PC-9 (cell line): ENCODE measurements around the gene ATXN1. TPM values are rescaled to one million over a fixed set of nuclear protein-coding genes. Genes with fewer than 3 reads are reported as not detected.

ENCODE experiments used
- BruUV-seq: library from RNA; stranded (reverse); fragments of 400-500 nt; replicated peaks from 2 replicates; lab custom pipeline; 2021; lab: Mats Ljungman, UMichigan
- CTCF ChIA-PET: fragments of 300-600 bp; sonication (Branson Sonifier 250); formaldehyde crosslinking; loops from one replicate; lab custom pipeline; 2022; ENCODE audit warnings: antibody characterized with exemption; lab: Charles Lee
- POLR2A ChIA-PET: fragments of 300-600 bp; sonication (Branson Sonifier 250); formaldehyde crosslinking; loops from one replicate; lab custom pipeline; 2022; ENCODE audit warnings: antibody characterized with exemption; ENCODE audit not compliant: unreplicated experiment; lab: Charles Lee
- DNase-seq, 2 experiments: peaks; one replicate each; pipeline versions ENCODE4 v3.0.0 to v3.0.0-alpha.2; 2015 to 2022; ENCODE audit warnings: mixed read lengths in 1 of 2
- H2AFZ ChIP-seq: fragments of 200-600 bp; sonication (generic); 2 replicates; pipeline ENCODE4 v1.8.1; 2017; ENCODE audit warnings: antibody characterized with exemption
- H3F3A ChIP-seq: fragments of 200-600 bp; sonication (generic); 2 replicates; pipeline ENCODE4 v1.8.1; 2017; ENCODE audit warnings: antibody characterized with exemption, mild to moderate bottlenecking, low read depth; ENCODE audit not compliant: insufficient read depth
- H3K27ac ChIP-seq: fragments of 200-600 bp; sonication (generic); 2 replicates; pipeline ENCODE4 v1.6.1; 2016; ENCODE audit warnings: mixed run types
- H3K27me3 ChIP-seq: fragments of 200-600 bp; sonication (generic); 2 replicates; pipeline ENCODE4 v1.6.1; 2016; ENCODE audit warnings: low read depth, mixed run types; ENCODE audit not compliant: insufficient read depth
- H3K36me3 ChIP-seq: fragments of 200-600 bp; sonication (generic); 2 replicates; pipeline ENCODE4 v1.6.1; 2016; ENCODE audit warnings: low read depth, mixed run types
- H3K4me1 ChIP-seq: fragments of 200-600 bp; sonication (generic); replicated peaks from 2 replicates; pipeline ENCODE4 v1.6.1; 2016; ENCODE audit warnings: mixed run types; ENCODE audit not compliant: insufficient read depth
- H3K4me2 ChIP-seq: fragments of 200-600 bp; sonication (generic); 2 replicates; pipeline ENCODE4 v1.6.1; 2017; ENCODE audit warnings: mixed run types
- H3K4me3 ChIP-seq: fragments of 200-600 bp; sonication (generic); 2 replicates; pipeline ENCODE4 v1.6.1; 2016; ENCODE audit warnings: mixed run types
- H3K79me2 ChIP-seq: fragments of 200-600 bp; sonication (generic); 2 replicates; pipeline ENCODE4 v1.6.1; 2017; ENCODE audit warnings: low read depth, mixed run types
- H3K9me2 ChIP-seq: fragments of 200-600 bp; sonication (generic); 2 replicates; pipeline ENCODE4 v1.8.1; 2017; ENCODE audit warnings: mild to moderate bottlenecking; ENCODE audit not compliant: insufficient read depth
- H3K9me3 ChIP-seq: fragments of 200-600 bp; sonication (generic); 2 replicates; pipeline ENCODE4 v1.8.1; 2016; ENCODE audit warnings: low read depth; ENCODE audit not compliant: insufficient read depth
- H4K20me1 ChIP-seq: fragments of 200-600 bp; sonication (generic); 2 replicates; pipeline ENCODE4 v1.8.1; 2017; ENCODE audit not compliant: insufficient read depth
- EZH2 ChIP-seq: fragments of 200-600 bp; sonication (generic); IDR thresholded peaks from 2 replicates; pipeline ENCODE4 v1.8.0; 2017; ENCODE audit warnings: antibody characterized with exemption, low read depth
- intact Hi-C: fragments of 100-400 bp; cut with micrococcal nuclease; formaldehyde crosslinking; loops from one replicate; pipeline ENCODE4 v1.10.0; 2022; ENCODE audit not compliant: unreplicated experiment
- total RNA-seq: library from RNA; stranded (reverse); gene quantifications from 2 replicates; pipeline ENCODE4 v1.2.3, GENCODE V29; 2021
- TF ChIP-seq, protein P1 (sequence below): fragments of 200-600 bp; sonication (generic); conservative IDR thresholded peaks from 2 replicates; pipeline ENCODE4 v1.6.1; 2017; ENCODE audit warnings: mixed run types, antibody characterized with exemption, mild to moderate bottlenecking, moderate library complexity

Gene ATXN1
- total RNA-seq, 1 experiment from 2014 or later: 42.7 TPM

DNA sequence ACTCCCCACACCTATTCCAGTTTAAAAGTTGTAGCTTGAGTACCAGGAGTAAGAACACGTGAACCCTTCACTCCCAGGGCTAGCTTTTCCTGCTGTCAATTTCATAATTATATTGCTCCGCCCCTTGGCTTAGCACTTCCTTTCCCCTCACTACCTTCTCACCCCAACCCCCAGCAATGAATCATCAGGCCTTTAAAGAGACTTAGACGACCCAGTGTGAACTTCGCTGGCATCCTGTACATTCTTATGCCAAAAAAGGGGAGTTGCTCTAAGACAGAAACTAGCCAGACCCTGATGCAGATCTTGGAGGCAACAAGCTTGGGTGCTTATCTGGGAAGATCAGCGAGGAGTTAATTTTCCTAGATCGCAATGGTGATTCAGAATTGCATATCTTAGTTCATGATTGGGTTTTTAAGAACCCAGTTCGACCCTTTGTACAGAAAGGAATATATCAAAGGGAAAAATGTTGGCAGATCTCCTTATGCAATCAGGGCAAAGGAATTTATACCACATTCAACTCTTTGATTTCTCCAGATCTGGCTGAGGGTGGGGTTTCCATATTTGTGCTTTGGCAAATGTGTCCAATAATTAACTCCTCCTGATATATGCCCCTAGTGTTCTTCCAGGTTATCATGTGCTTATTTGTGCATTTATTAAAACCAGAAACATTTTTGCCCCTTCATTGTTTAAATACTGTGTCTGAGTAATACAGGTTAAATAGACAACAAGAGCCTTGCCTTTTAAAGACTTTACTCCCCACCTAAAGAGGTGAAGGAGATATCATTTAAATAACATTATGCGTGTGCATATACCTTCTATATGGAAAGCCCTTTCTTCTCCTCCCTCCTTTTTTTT lies 8.1 kb upstream of the ATXN1 start:
- Histone ChIP-seq H3K27me3 (no peaks in the 10 kb centered on the region), H3K4me3 (peak overlapping the region; percentile 40; the same call in 1 of the 2 replicates), H3K27ac (peak overlapping the region; percentile 97), H3K79me2 (no peaks in the 10 kb centered on the region), H3K4me1 (peaks cover 69% of the 10 kb centered on the region), H3K36me3 (no peaks in the 10 kb centered on the region), H4K20me1 (no peaks in the 10 kb centered on the region), H3K9me3 (no peaks in the 10 kb centered on the region), H3K9me2 (no peaks in the 10 kb centered on the region), H3F3A (peaks cover 40% of the 10 kb centered on the region), H3K4me2 (peak overlapping the region; percentile 79), H2AFZ (no peak overlapping the region)
- BruUV-seq: TSS peak; percentile 45
- no peak for TF ChIP-seq EZH2
- TF ChIP-seq, protein P1, sequence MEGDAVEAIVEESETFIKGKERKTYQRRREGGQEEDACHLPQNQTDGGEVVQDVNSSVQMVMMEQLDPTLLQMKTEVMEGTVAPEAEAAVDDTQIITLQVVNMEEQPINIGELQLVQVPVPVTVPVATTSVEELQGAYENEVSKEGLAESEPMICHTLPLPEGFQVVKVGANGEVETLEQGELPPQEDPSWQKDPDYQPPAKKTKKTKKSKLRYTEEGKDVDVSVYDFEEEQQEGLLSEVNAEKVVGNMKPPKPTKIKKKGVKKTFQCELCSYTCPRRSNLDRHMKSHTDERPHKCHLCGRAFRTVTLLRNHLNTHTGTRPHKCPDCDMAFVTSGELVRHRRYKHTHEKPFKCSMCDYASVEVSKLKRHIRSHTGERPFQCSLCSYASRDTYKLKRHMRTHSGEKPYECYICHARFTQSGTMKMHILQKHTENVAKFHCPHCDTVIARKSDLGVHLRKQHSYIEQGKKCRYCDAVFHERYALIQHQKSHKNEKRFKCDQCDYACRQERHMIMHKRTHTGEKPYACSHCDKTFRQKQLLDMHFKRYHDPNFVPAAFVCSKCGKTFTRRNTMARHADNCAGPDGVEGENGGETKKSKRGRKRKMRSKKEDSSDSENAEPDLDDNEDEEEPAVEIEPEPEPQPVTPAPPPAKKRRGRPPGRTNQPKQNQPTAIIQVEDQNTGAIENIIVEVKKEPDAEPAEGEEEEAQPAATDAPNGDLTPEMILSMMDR: peak; percentile 41; the same call in 1 of the 2 replicates
- POLR2A ChIA-PET: interaction anchor here (0.7 to 0.9 kb wide), 2 partner anchors 167 to 286 kb away, joined by 4 to 8 read pairs; no protein-coding TSS in a partner anchor
- CTCF ChIA-PET: interaction anchor here (0.6 to 0.7 kb wide), 4 partner anchors 95 to 449 kb away, joined by 3 to 11 read pairs (median 7); no protein-coding TSS in a partner anchor
- intact Hi-C loops: loop anchor here (1.0 kb wide), 2 partner anchors 80 to 178 kb away; no protein-coding TSS in a partner anchor
- peak; percentile 85 to 99 for DNase-seq

DNA sequence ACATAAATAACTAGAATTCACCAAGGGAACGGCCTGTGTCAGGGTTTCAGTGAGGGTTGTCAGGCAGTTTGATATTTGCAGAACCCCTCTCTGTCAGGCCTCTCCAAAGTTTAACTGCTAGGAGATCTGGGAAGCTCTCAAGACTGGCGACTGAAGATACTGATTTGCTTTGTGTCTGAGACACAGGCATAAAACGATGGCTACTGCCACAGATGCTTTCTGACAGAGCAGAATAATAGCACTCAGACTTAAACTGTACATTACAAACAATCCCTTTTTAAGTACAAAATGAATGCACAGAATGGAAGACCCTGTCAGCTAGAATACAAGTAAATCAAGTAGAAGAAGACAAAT lies 7.2 kb upstream of the ATXN1 start:
- peak overlapping the region; percentile 97 for H3K27ac ChIP-seq
- peaks cover 43% of the 10 kb centered on the region for H3F3A ChIP-seq
- CTCF ChIA-PET: interaction anchor here (0.6 kb wide), 1 partner anchor 182 kb away, joined by 3 read pairs; no protein-coding TSS in a partner anchor
- no peaks in the 10 kb centered on the region for H4K20me1 ChIP-seq
- H3K4me3 ChIP-seq: no peak overlapping the region
- no TSS peak for BruUV-seq
- H3K79me2 ChIP-seq: peaks cover 6% of the 10 kb centered on the region; the same call in 1 of the 2 replicates
- no peaks in the 10 kb centered on the region for H3K36me3 ChIP-seq
- H3K4me1 ChIP-seq: peaks cover 78% of the 10 kb centered on the region
- TF ChIP-seq, protein P1: no peak
- TF ChIP-seq EZH2: no peak
- H3K9me3 ChIP-seq: no peaks in the 10 kb centered on the region
- POLR2A ChIA-PET: interaction anchor here (0.9 kb wide), 1 partner anchor 286 kb away, joined by 8 read pairs; no protein-coding TSS in a partner anchor
- H2AFZ ChIP-seq: no peak overlapping the region
- no peak for DNase-seq
- intact Hi-C loops: no loop called here
- H3K27me3 ChIP-seq: no peaks in the 10 kb centered on the region
- H3K4me2 ChIP-seq: peak overlapping the region; percentile 79
- no peaks in the 10 kb centered on the region for H3K9me2 ChIP-seq

DNA sequence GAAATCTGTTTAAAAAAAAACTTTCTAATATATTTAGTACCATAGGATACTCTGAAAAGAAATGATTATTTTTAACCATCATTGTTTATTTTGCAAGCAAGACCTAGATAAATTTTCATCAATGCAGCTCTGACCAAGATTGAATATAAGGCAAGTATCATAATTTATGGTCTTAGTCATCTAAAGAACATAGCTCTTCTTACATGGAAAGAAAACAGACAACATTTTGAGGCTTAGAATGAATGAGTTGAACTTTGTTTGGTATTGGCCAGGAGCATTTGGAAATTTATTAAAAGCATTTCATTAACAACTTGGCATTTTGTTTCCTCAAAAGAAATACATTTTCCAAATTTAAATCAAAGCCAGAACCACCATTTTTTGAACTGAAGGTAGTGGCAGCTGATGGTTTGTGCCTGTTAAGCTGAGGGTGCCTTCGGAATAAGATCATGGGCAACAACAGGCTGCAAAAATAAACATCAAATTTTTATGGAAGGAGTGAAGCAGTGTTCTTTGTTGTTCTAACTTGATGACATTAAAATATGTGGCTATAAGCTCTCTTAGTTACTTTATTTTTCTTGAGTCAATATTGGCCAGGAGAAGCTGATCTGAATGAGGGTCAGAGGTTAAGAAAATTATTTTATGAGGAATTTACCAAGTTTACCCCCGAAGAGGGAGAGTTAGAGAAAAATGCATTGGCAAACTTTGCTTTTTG lies 6.7 kb upstream of the ATXN1 start:
- Histone ChIP-seq H3K36me3 (no peaks in the 10 kb centered on the region), H2AFZ (no peak overlapping the region), H3K79me2 (peaks cover 7% of the 10 kb centered on the region; the same call in 1 of the 2 replicates), H3K27ac (peak overlapping the region; percentile 97), H4K20me1 (no peaks in the 10 kb centered on the region), H3K4me2 (peak overlapping the region; percentile 79), H3F3A (peaks cover 49% of the 10 kb centered on the region), H3K9me3 (no peaks in the 10 kb centered on the region), H3K9me2 (no peaks in the 10 kb centered on the region), H3K4me3 (no peak overlapping the region), H3K4me1 (peaks cover 83% of the 10 kb centered on the region), H3K27me3 (no peaks in the 10 kb centered on the region)
- intact Hi-C loops: no loop called here
- DNase-seq: no peak
- TF ChIP-seq, protein P1: no peak
- no peak for TF ChIP-seq EZH2
- no TSS peak for BruUV-seq
- ChIA-PET CTCF (no interaction called here), POLR2A (interaction anchor here (0.9 kb wide), 1 partner anchor 287 kb away, joined by 8 read pairs; no protein-coding TSS in a partner anchor)
